HepG2 (cell line): ENCODE data around the gene DNASE1L2. TPM values are rescaled to one million over a fixed set of nuclear protein-coding genes. Genes with fewer than 3 reads are reported as not detected.

Experiments used
- HOXD1 ChIP-seq: sonication (generic); formaldehyde crosslinking; IDR thresholded peaks from 2 replicates; pipeline ENCODE4 v1.5.0; 2020; ENCODE audit warnings: missing genetic modification reagents
- IKZF4 ChIP-seq: sonication (generic); formaldehyde crosslinking; IDR thresholded peaks from 2 replicates; pipeline ENCODE4 v1.5.1; 2020; ENCODE audit warnings: borderline replicate concordance, mild to moderate bottlenecking, low read depth, missing genetic modification reagents; ENCODE audit errors: not compliant biosample characterization
- SATB2 ChIP-seq: sonication (generic); formaldehyde crosslinking; IDR thresholded peaks from 2 replicates; pipeline ENCODE4 v1.5.0; 2020; ENCODE audit warnings: missing genetic modification reagents
- SMARCC2 ChIP-seq: fragments of 450-650 bp; IDR thresholded peaks from 2 replicates; pipeline ENCODE4 v1.6.1; 2017; ENCODE audit warnings: antibody characterized with exemption, mild to moderate bottlenecking
- TCF7 ChIP-seq: sonication (generic); IDR thresholded peaks from 2 replicates; pipeline ENCODE4 v1.6.1; 2016; ENCODE audit warnings: antibody characterized with exemption, low read depth
- TOE1 ChIP-seq: sonication (generic); formaldehyde crosslinking; IDR thresholded peaks from 2 replicates; pipeline ENCODE4 v1.4.0; 2020; ENCODE audit warnings: mild to moderate bottlenecking, missing genetic modification reagents
- ZC3H4 ChIP-seq: sonication (generic); formaldehyde crosslinking; IDR thresholded peaks from 2 replicates; pipeline ENCODE4 v1.4.0; 2020; ENCODE audit warnings: missing genetic modification reagents, borderline replicate concordance
- ZFAT ChIP-seq: sonication (generic); formaldehyde crosslinking; conservative IDR thresholded peaks from 2 replicates; pipeline ENCODE4 v1.8.1; 2023; ENCODE audit warnings: missing genetic modification reagents, inconsistent platforms
- ZNF292 ChIP-seq: sonication (generic); formaldehyde crosslinking; IDR thresholded peaks from 2 replicates; pipeline ENCODE4 v1.8.1; 2022; ENCODE audit warnings: mild to moderate bottlenecking, low read depth, missing genetic modification reagents, borderline replicate concordance
- ZNF30 ChIP-seq: sonication (generic); formaldehyde crosslinking; IDR thresholded peaks from 2 replicates; pipeline ENCODE4 v1.5.0; 2020; ENCODE audit warnings: mild to moderate bottlenecking, missing genetic modification reagents
- ZNF44 ChIP-seq: sonication (generic); formaldehyde crosslinking; IDR thresholded peaks from 2 replicates; pipeline ENCODE4 v1.5.1; 2020; ENCODE audit warnings: mild to moderate bottlenecking, missing genetic modification reagents
- ZNF570 ChIP-seq: sonication (generic); formaldehyde crosslinking; IDR thresholded peaks from 2 replicates; pipeline ENCODE4 v1.4.0; 2020; ENCODE audit warnings: mild to moderate bottlenecking, missing genetic modification reagents, borderline replicate concordance
- polyA plus RNA-seq, 8 experiments: library from polyadenylated mRNA; depleted of rRNA in 3 of 8; stranded (reverse) in 7 of 8; unstranded in 1 of 8; fragments of >200 nt; fragmentation: Illumina TruSeq in 4 of 8; extraction: Trizol in 4 of 8; gene quantifications; 2 replicates each; pipeline versions ENCODE4 v1.2.1 to v1.2.3, GENCODE V29; 2011 to 2016; ENCODE audit warnings: low read depth in 4 of 8, missing spikeins in 1 of 8, mixed read lengths in 1 of 8; ENCODE audit not compliant: insufficient read depth in 1 of 8
- total RNA-seq, 5 experiments: library from RNA; depleted of rRNA; stranded (reverse); fragments of >200 nt; fragmentation: Illumina TruSeq; extraction: Trizol; gene quantifications; 2 replicates each; pipeline ENCODE4 v1.2.3, GENCODE V29; 2016; ENCODE audit warnings: low read depth in 1 of 5
- TF ChIP-seq, protein P1 (sequence below): IDR thresholded peaks from 2 replicates; pipeline ENCODE4 v1.4.0; 2020; ENCODE audit warnings: mild to moderate bottlenecking, missing genetic modification reagents
- TF ChIP-seq, protein P2 (sequence below): conservative IDR thresholded peaks from 2 replicates; pipeline ENCODE4 v1.6.1; 2018; ENCODE audit warnings: missing genetic modification reagents
- TF ChIP-seq, protein P3 (sequence below): sonication (generic); formaldehyde crosslinking; IDR thresholded peaks from 2 replicates; pipeline ENCODE4 v1.5.0; 2020; ENCODE audit warnings: missing genetic modification reagents, mild to moderate bottlenecking, borderline replicate concordance
- TF ChIP-seq, protein P4 (sequence below): sonication (generic); formaldehyde crosslinking; IDR thresholded peaks from 2 replicates; pipeline ENCODE4 v1.4.0; 2020; ENCODE audit warnings: missing genetic modification reagents

Gene DNASE1L2
- total and polyA plus RNA-seq, 2 of the 13 experiments (the other 11 are each of a cell fraction or from before 2014, with no cell fraction given): 0.44 to 0.50 TPM

DNA sequence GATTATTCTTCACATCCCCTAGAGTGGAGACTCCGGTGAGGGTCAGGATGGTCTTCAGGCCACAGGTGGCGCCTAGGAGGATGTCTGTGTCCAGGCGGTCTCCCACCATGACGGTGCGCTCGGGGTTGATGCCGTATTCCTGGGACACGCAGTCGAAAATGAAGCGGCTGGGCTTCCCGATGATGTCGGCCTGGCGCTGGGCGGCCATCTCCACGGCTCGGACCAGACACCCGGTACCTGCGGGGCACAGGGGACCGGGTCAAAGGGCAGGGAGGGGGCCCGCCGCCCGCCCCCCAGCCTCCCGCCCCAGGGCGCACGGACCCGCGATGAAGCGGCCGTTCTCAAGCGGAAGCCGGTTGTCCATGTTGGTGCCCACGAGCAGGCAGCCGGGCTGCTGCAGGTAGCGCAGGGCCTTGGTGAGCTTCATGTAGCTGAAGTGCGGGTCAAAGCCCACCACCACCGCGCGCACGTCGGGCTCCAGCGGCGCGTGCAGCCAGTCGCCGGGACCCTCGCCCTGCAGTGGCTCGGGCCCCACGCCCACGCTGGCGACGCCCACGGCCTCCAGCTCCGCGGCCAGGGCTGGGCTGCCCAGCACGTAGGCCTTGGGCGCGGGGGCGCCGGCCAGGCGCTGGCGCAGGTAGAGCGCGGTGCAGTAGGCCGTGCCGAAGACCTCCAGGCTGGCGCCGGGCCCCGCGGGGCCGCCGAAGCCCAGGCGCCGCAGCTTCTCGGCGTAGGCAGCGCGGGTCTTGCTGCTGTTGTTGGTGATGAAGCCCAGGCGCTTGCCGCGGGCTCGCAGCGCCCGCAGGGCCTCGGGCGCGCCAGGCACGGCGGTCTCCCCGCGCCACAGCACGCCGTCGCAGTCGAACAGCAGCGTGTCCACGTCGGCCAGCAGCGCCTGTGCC, 22.2 kb upstream of the DNASE1L2 start (continued):
- TF ChIP-seq, protein P1, sequence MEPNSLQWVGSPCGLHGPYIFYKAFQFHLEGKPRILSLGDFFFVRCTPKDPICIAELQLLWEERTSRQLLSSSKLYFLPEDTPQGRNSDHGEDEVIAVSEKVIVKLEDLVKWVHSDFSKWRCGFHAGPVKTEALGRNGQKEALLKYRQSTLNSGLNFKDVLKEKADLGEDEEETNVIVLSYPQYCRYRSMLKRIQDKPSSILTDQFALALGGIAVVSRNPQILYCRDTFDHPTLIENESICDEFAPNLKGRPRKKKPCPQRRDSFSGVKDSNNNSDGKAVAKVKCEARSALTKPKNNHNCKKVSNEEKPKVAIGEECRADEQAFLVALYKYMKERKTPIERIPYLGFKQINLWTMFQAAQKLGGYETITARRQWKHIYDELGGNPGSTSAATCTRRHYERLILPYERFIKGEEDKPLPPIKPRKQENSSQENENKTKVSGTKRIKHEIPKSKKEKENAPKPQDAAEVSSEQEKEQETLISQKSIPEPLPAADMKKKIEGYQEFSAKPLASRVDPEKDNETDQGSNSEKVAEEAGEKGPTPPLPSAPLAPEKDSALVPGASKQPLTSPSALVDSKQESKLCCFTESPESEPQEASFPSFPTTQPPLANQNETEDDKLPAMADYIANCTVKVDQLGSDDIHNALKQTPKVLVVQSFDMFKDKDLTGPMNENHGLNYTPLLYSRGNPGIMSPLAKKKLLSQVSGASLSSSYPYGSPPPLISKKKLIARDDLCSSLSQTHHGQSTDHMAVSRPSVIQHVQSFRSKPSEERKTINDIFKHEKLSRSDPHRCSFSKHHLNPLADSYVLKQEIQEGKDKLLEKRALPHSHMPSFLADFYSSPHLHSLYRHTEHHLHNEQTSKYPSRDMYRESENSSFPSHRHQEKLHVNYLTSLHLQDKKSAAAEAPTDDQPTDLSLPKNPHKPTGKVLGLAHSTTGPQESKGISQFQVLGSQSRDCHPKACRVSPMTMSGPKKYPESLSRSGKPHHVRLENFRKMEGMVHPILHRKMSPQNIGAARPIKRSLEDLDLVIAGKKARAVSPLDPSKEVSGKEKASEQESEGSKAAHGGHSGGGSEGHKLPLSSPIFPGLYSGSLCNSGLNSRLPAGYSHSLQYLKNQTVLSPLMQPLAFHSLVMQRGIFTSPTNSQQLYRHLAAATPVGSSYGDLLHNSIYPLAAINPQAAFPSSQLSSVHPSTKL (CRISPR knock-in tag): no peak
- TF ChIP-seq ZNF292: no peak
- TF ChIP-seq, protein P2, sequence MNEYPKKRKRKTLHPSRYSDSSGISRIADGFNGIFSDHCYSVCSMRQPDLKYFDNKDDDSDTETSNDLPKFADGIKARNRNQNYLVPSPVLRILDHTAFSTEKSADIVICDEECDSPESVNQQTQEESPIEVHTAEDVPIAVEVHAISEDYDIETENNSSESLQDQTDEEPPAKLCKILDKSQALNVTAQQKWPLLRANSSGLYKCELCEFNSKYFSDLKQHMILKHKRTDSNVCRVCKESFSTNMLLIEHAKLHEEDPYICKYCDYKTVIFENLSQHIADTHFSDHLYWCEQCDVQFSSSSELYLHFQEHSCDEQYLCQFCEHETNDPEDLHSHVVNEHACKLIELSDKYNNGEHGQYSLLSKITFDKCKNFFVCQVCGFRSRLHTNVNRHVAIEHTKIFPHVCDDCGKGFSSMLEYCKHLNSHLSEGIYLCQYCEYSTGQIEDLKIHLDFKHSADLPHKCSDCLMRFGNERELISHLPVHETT: peak; percentile 31; the same call in 1 of the 2 replicates
- no peak for TF ChIP-seq ZNF570 (CRISPR knock-in tag)
- no peak for TF ChIP-seq TOE1 (CRISPR knock-in tag)
- TF ChIP-seq, protein P3, sequence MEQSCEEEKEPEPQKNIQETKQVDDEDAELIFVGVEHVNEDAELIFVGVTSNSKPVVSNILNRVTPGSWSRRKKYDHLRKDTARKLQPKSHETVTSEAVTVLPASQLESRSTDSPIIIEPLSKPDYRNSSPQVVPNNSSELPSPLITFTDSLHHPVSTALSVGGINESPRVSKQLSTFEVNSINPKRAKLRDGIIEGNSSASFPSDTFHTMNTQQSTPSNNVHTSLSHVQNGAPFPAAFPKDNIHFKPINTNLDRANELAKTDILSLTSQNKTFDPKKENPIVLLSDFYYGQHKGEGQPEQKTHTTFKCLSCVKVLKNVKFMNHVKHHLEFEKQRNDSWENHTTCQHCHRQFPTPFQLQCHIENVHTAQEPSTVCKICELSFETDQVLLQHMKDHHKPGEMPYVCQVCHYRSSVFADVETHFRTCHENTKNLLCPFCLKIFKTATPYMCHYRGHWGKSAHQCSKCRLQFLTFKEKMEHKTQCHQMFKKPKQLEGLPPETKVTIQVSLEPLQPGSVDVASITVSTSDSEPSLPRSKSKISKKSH: no peak
- no peak for TF ChIP-seq ZC3H4 (CRISPR knock-in tag)
- TF ChIP-seq HOXD1 (CRISPR knock-in tag): no peak
- no peak for TF ChIP-seq SATB2 (CRISPR knock-in tag)
- no peak for TF ChIP-seq SMARCC2
- peak; percentile 56 for TF ChIP-seq IKZF4 (CRISPR knock-in tag)
- no peak for TF ChIP-seq ZNF30 (CRISPR knock-in tag)
- no peak for TF ChIP-seq TCF7
- TF ChIP-seq ZNF44 (CRISPR knock-in tag): no peak
- TF ChIP-seq, protein P4, sequence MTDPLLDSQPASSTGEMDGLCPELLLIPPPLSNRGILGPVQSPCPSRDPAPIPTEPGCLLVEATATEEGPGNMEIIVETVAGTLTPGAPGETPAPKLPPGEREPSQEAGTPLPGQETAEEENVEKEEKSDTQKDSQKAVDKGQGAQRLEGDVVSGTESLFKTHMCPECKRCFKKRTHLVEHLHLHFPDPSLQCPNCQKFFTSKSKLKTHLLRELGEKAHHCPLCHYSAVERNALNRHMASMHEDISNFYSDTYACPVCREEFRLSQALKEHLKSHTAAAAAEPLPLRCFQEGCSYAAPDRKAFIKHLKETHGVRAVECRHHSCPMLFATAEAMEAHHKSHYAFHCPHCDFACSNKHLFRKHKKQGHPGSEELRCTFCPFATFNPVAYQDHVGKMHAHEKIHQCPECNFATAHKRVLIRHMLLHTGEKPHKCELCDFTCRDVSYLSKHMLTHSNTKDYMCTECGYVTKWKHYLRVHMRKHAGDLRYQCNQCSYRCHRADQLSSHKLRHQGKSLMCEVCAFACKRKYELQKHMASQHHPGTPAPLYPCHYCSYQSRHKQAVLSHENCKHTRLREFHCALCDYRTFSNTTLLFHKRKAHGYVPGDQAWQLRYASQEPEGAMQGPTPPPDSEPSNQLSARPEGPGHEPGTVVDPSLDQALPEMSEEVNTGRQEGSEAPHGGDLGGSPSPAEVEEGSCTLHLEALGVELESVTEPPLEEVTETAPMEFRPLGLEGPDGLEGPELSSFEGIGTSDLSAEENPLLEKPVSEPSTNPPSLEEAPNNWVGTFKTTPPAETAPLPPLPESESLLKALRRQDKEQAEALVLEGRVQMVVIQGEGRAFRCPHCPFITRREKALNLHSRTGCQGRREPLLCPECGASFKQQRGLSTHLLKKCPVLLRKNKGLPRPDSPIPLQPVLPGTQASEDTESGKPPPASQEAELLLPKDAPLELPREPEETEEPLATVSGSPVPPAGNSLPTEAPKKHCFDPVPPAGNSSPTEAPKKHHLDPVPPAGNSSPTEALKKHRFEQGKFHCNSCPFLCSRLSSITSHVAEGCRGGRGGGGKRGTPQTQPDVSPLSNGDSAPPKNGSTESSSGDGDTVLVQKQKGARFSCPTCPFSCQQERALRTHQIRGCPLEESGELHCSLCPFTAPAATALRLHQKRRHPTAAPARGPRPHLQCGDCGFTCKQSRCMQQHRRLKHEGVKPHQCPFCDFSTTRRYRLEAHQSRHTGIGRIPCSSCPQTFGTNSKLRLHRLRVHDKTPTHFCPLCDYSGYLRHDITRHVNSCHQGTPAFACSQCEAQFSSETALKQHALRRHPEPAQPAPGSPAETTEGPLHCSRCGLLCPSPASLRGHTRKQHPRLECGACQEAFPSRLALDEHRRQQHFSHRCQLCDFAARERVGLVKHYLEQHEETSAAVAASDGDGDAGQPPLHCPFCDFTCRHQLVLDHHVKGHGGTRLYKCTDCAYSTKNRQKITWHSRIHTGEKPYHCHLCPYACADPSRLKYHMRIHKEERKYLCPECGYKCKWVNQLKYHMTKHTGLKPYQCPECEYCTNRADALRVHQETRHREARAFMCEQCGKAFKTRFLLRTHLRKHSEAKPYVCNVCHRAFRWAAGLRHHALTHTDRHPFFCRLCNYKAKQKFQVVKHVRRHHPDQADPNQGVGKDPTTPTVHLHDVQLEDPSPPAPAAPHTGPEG (CRISPR knock-in tag): no peak
- no peak for TF ChIP-seq ZFAT (CRISPR knock-in tag)
